K562 (cell line): ENCODE data around the gene PANX1. TPM values are rescaled to one million over a fixed set of nuclear protein-coding genes. Genes with fewer than 3 reads are reported as not detected.
A peak's percentile ranks its signal among the peaks of the same experiment; 100 is the strongest.

Experiments
- ATAC-seq: fragments of 200-7000 bp; cut with Tn5 transposase; 3 replicates; pipeline ENCODE4 v1.9.1; 2020; ENCODE audit warnings: moderate library complexity
- BruUV-seq: library from RNA; stranded (reverse); fragments of 400-500 nt; replicated peaks from 2 replicates; lab custom pipeline; 2021; lab: Mats Ljungman, UMichigan
- CTCF ChIA-PET: fragments of 300-600 bp; formaldehyde crosslinking; extraction: SDS; loops from one replicate; lab custom pipeline; 2021; ENCODE audit warnings: low intra/inter-chr PET ratio; lab: Yijun Ruan, JAX
- POLR2A ChIA-PET: fragments of 300-600, 350-650 bp; sonication (Branson Sonifier 250); formaldehyde crosslinking; extraction: SDS; loops from one replicate; lab custom pipeline; 2021; ENCODE audit warnings: antibody characterized with exemption, inconsistent platforms; lab: Yijun Ruan, JAX
- DNase-seq, 4 experiments: peaks; one replicate each; pipeline versions ENCODE4 v3.0.0 to v3.0.0-alpha.2; 2011 to 2018; ENCODE audit warnings: low spot score in 3 of 4, mixed read lengths in 3 of 4; ENCODE audit errors: extremely low read depth in 1 of 4
- FAIRE-seq: peaks from 2 replicates; lab custom pipeline; 2011; peaks lifted over from hg19 to GRCh38; lab: Jason Lieb, UNC
- H2AFZ ChIP-seq: 2 replicates; pipeline ENCODE4 v1.6.0; 2011; ENCODE audit warnings: low read depth, low read length, control low read depth, inconsistent platforms
- H3K27ac ChIP-seq: fragments of 200-600 bp; 3 replicates; pipeline ENCODE4 v1.8.0; 2011; ENCODE audit warnings: low read depth, mild to moderate bottlenecking, control low read depth, inconsistent platforms, low read length, moderate library complexity, mixed read lengths; ENCODE audit errors: extremely low read depth
- H3K27me3 ChIP-seq, 2 experiments: fragments of 300-600 bp in 1 of 2; 2 replicates in 1 of 2; 3 replicates in 1 of 2; pipeline versions ENCODE4 v1.6.0 to v1.8.0; 2011; ENCODE audit warnings: inconsistent platforms in 2 of 2, low read length in 2 of 2, mild to moderate bottlenecking in 1 of 2, mixed read lengths in 1 of 2, moderate library complexity in 1 of 2; ENCODE audit not compliant: control insufficient read depth in 2 of 2, insufficient read depth in 2 of 2
- H3K36me3 ChIP-seq: fragments of 300-600 bp; 3 replicates; pipeline ENCODE4 v1.8.0; 2011; ENCODE audit warnings: mild to moderate bottlenecking, low read length, inconsistent platforms; ENCODE audit not compliant: control insufficient read depth, insufficient read depth
- H3K4me1 ChIP-seq, 2 experiments: fragments of 200-600 bp in 1 of 2; replicated peaks in 1 of 2; 2 replicates in 1 of 2; 3 replicates in 1 of 2; pipeline versions ENCODE4 v1.5.1 to v1.8.0; 2011; ENCODE audit warnings: inconsistent platforms in 2 of 2, low read length in 2 of 2, mild to moderate bottlenecking in 1 of 2, mixed read lengths in 1 of 2, moderate library complexity in 1 of 2; ENCODE audit not compliant: control insufficient read depth in 2 of 2, insufficient read depth in 2 of 2
- H3K4me2 ChIP-seq: 2 replicates; pipeline ENCODE4 v1.6.1; 2011; ENCODE audit warnings: low read length, control low read depth, inconsistent platforms, mixed read lengths; ENCODE audit not compliant: insufficient read depth
- H3K4me3 ChIP-seq: fragments of 200-600 bp; sonication (generic), shearing (Covaris generic); 2 replicates; pipeline ENCODE4 v1.5.1; 2016; ENCODE audit warnings: control low read depth, inconsistent platforms
- H3K79me2 ChIP-seq: fragments of 200-600 bp; 3 replicates; pipeline ENCODE4 v1.8.0; 2011; ENCODE audit warnings: low read length, inconsistent platforms; ENCODE audit not compliant: control insufficient read depth, insufficient read depth
- H3K9ac ChIP-seq, 2 experiments: 2 replicates each; pipeline versions ENCODE4 v1.6.0 to v1.6.1; 2011; ENCODE audit warnings: low read depth in 2 of 2, low read length in 2 of 2, control low read depth in 1 of 2, inconsistent platforms in 1 of 2, mild to moderate bottlenecking in 1 of 2, mixed read lengths in 1 of 2; ENCODE audit not compliant: insufficient read depth in 1 of 2
- H3K9me1 ChIP-seq: one replicate; pipeline ENCODE4 v1.6.0; 2011; ENCODE audit warnings: inconsistent platforms, mild to moderate bottlenecking, low read length, moderate library complexity; ENCODE audit not compliant: control insufficient read depth, insufficient read depth
- H3K9me3 ChIP-seq: replicated peaks from 2 replicates; pipeline ENCODE4 v1.5.1; 2011; ENCODE audit warnings: low read depth, low read length, inconsistent platforms; ENCODE audit not compliant: control insufficient read depth, insufficient read depth
- H4K20me1 ChIP-seq: replicated peaks from 2 replicates; pipeline ENCODE4 v1.6.1; 2011; ENCODE audit warnings: low read length, inconsistent platforms, mixed read lengths; ENCODE audit not compliant: control insufficient read depth, insufficient read depth
- BHLHE40 ChIP-seq: IDR thresholded peaks from 2 replicates; pipeline ENCODE4 v1.6.1; 2011; ENCODE audit warnings: low read length, improper control_type of control experiment
- CEBPG ChIP-seq, 3 experiments: fragments of 200-800 bp in 1 of 3; sonication (Bioruptor generic) in 1 of 3; sonication (generic) in 1 of 3; formaldehyde crosslinking in 1 of 3; IDR thresholded peaks in 2 of 3; conservative IDR thresholded peaks in 1 of 3; 2 replicates each; pipeline versions ENCODE4 v1.6.1 to v1.8.0; 2016 to 2022; ENCODE audit warnings: missing compliant biosample characterization in 2 of 3, missing genetic modification characterization in 2 of 3, mild to moderate bottlenecking in 1 of 3, missing genetic modification reagents in 1 of 3
- CTBP1 ChIP-seq: fragments of 450-650 bp; IDR thresholded peaks from 2 replicates; pipeline ENCODE4 v1.6.1; 2016; ENCODE audit warnings: borderline replicate concordance
- DNMT1 ChIP-seq: fragments of 450-650 bp; IDR thresholded peaks from 2 replicates; pipeline ENCODE4 v1.6.1; 2016; ENCODE audit warnings: antibody characterized with exemption, mild to moderate bottlenecking
- ELF2 ChIP-seq: fragments of 250-450 bp; sonication (Bioruptor Pico); IDR thresholded peaks from 2 replicates; pipeline ENCODE4 v1.5.0; 2021; ENCODE audit warnings: mild to moderate bottlenecking
- KLF10 ChIP-seq: fragments of 250-450 bp; sonication (Bioruptor Pico); IDR thresholded peaks from 2 replicates; pipeline ENCODE4 v1.6.1; 2021; ENCODE audit warnings: matching md5 sums
- PCBP2 ChIP-seq: fragments of 200-400 bp; formaldehyde crosslinking; IDR thresholded peaks from 2 replicates; pipeline ENCODE4 v1.6.1; 2018; ENCODE audit warnings: low read length, low read depth, mild to moderate bottlenecking, moderate library complexity; ENCODE audit not compliant: poor library complexity, severe bottlenecking
- RBBP5 ChIP-seq: fragments of 200-600 bp; sonication (generic); IDR thresholded peaks from 2 replicates; pipeline ENCODE4 v1.6.1; 2012; ENCODE audit warnings: borderline replicate concordance, mild to moderate bottlenecking, low read length, control low read depth, inconsistent platforms; ENCODE audit not compliant: insufficient read depth, poor library complexity, severe bottlenecking
- SMAD2 ChIP-seq: fragments of 150-350 bp; IDR thresholded peaks from 2 replicates; pipeline ENCODE4 v1.6.1; 2014; ENCODE audit warnings: low read depth, mild to moderate bottlenecking, low read length
- TEAD4 ChIP-seq, 2 experiments: sonication (generic) in 1 of 2; formaldehyde crosslinking in 1 of 2; IDR thresholded peaks; 2 replicates each; pipeline versions ENCODE4 v1.6.1 to v1.8.0; 2012 to 2022; ENCODE audit warnings: borderline replicate concordance in 1 of 2, inconsistent platforms in 1 of 2, low read length in 1 of 2, mild to moderate bottlenecking in 1 of 2, missing genetic modification reagents in 1 of 2
- XRCC4 ChIP-seq: IDR thresholded peaks from one replicate; pipeline ENCODE4 v1.6.1; 2011; ENCODE audit not compliant: insufficient read depth, insufficient read length; ENCODE audit errors: extremely low read depth
- ZBTB7A ChIP-seq: IDR thresholded peaks from 2 replicates; pipeline ENCODE4 v1.6.1; 2011; ENCODE audit warnings: low read depth, mild to moderate bottlenecking, low read length, moderate library complexity, borderline replicate concordance; ENCODE audit not compliant: control insufficient read depth
- ZKSCAN1 ChIP-seq: fragments of 150-350 bp; IDR thresholded peaks from 2 replicates; pipeline ENCODE4 v1.6.1; 2016; ENCODE audit warnings: low read depth, low read length
- ZNF445 ChIP-seq: fragments of 250-450 bp; sonication (Bioruptor Pico); IDR thresholded peaks from 2 replicates; pipeline ENCODE4 v1.4.0; 2020; ENCODE audit warnings: low read depth, mild to moderate bottlenecking, moderate library complexity
- ZNF780A ChIP-seq: fragments of 250-450 bp; sonication (Bioruptor Pico); IDR thresholded peaks from 2 replicates; pipeline ENCODE4 v1.5.0; 2021; ENCODE audit warnings: mild to moderate bottlenecking
- WGBS: fragments of 100-300 bp; shearing (Covaris generic); methylation state at CpG from one replicate; pipeline ENCODE4 v1.1.6; 2016; ENCODE audit warnings: low coverage, mixed read lengths; ENCODE audit not compliant: insufficient coverage; ENCODE audit errors: missing lambda C conversion rate; 5-methylcytosine and 5-hydroxymethylcytosine counted together
- in situ Hi-C: fragments of 300-500 bp; cut with MboI; formaldehyde crosslinking; loops from 4 replicates; pipeline ENCODE4 v1.15.0; 2018; ENCODE audit warnings: inconsistent platforms, mixed read lengths
- intact Hi-C: fragments of 100-400 bp; cut with micrococcal nuclease; formaldehyde crosslinking; loops from 2 replicates; pipeline ENCODE4 v1.14.2; 2022
- polyA plus RNA-seq, 8 experiments: library from polyadenylated mRNA; depleted of rRNA in 4 of 8; stranded (reverse) in 5 of 8; unstranded in 3 of 8; fragments of >200 nt; fragmentation: Nextera tagmentation in 2 of 8; fragmentation: Illumina TruSeq in 1 of 8; extraction: Ambion mirVana in 2 of 8; extraction: Trizol in 1 of 8; gene quantifications; 2 replicates each; pipeline versions ENCODE4 v1.2.1 to v1.2.3, GENCODE V29; 2011 to 2014; ENCODE audit warnings: inconsistent platforms in 1 of 8, missing spikeins in 1 of 8
- total RNA-seq, 7 experiments: library from RNA; depleted of rRNA in 6 of 7; stranded (reverse); fragments of >200 nt in 6 of 7; fragmentation: Illumina TruSeq in 2 of 7; extraction: Trizol in 2 of 7; gene quantifications; 2 replicates each; pipeline versions ENCODE4 v1.2.1 to v1.2.3, GENCODE V29; 2011 to 2021; ENCODE audit warnings: low replicate concordance in 1 of 7
- TF ChIP-seq, protein P1 (sequence below): fragments of 250-450 bp; sonication (Bioruptor Pico); IDR thresholded peaks from 2 replicates; pipeline ENCODE4 v1.4.0; 2020; ENCODE audit warnings: mild to moderate bottlenecking, moderate library complexity, borderline replicate concordance

Gene PANX1
- total and polyA plus RNA-seq, 9 of the 15 experiments (the other 6 are each of a cell fraction or from before 2014, with no cell fraction given), result 1.9 to 14.8 (median 10.1) TPM

DNA sequence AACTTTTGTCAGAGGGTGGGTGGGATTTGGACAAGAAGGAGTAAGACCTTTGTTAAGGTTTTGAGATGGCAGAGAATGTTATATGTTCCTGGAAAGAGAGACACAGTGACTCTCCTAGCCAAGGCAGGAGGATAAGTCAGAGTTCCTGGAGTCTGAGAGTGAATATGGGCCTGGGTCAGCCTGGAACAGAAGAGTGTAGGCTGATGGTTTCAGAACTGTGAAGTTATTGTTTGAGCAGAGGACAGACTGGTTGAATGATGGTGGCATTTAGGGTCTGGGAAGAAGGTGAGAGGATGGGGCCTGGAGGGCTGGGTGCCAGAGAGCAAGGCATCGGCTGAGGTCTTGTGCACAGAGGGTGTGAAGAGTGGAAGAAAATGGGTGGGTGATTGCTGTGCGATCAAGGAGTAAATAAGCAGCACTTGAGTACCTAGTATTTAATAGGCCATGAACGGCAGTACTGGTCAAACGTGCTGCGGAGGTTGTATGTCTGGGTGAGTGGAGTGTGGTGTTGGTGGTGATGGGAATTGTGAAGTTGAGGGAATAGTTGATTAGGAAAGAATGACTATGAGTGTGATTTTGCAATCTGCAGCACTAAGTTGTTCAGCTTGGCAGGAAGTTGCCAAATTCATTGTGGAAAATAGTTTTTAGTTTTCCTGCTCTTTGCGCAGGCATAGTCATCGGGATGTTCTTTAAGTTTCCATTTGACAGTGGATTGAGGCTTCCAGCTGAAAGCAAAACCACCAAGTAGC is 1.8 kb downstream of the PANX1 start (continued):
- TF ChIP-seq RBBP5, result peak; percentile 10
- no peak for TF ChIP-seq ELF2 (CRISPR knock-in tag)
- TF ChIP-seq CEBPG (CRISPR knock-in tag; IDR thresholded peaks at IDR 0.05), result no peak
- 0 out of 4 replicates have a peak, but pooled peaks have one; percentile 25 to 35 for TF ChIP-seq CEBPG (tag; conservative IDR thresholded peaks at IDR 0.05 in 1 of 2, IDR thresholded peaks at IDR 0.05 in 1 of 2)
- no peak for TF ChIP-seq SMAD2
- TF ChIP-seq CTBP1, result no peak

DNA sequence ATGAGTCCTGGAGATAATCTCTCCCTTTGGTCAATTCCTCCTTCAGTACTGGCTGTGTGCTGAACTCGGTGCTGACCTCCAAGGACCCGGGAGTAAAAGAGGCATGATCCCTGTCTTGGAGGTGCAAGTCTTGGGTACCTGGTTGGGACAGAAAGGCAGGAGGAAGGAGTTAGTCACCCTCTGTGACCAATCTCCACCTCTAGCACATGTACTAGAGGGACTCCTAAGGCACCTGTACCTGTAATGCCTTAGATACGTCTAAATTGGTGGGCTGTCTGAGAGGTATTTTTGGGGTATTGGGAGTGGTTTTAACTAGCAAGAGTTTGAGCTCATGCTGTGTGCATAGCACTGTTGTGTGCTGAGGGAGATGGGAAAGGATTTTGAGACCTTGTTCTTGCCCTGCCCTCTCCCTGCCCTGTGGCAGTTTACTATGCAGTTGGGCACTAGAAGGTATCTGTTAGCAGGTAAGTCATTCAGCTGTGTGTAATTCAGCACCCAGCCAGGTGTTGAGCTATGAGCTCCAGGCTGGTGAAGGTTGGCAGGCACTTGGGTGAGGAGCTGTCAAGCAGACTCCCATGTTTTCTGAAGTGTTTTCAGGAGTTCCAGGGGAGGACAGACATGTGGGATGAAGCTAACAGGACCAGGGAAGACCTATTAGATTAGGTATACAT is 2.5 kb downstream of the PANX1 start:
- Histone ChIP-seq H3K4me2 (peak overlapping the region; percentile 97), H3K4me1 (peaks cover 43 to 68% of the 10 kb centered on the region in 2 experiments), H2AFZ (no peak overlapping the region), H3K79me2 (peaks cover 70% of the 10 kb centered on the region), H3K36me3 (no peaks in the 10 kb centered on the region; the same call in 2 of the 3 replicates), H3K9ac (peak overlapping the region in 1 of 2 experiments; percentile 8; a peak in 1 of 4 replicates), H3K27ac (no peak overlapping the region), H3K27me3 (no peaks in the 10 kb centered on the region), H3K9me3 (no peaks in the 10 kb centered on the region), H3K4me3 (no peak overlapping the region), H4K20me1 (peaks cover 22% of the 10 kb centered on the region), H3K9me1 (no peaks in the 10 kb centered on the region)
- in situ Hi-C loops, result no loop called here
- intact Hi-C loops, result no loop called here
- BruUV-seq, result no TSS peak
- WGBS, result 3% methylated on average over 3 of the region's 3 CpGs
- ATAC-seq (no peak), DNase-seq (peak in 1 of 4 experiments; percentile 48), FAIRE-seq (peak; percentile 54)
- CTCF ChIA-PET, result no interaction called here
- POLR2A ChIA-PET, result interaction anchor here (0.5 to 1.9 kb wide), 5 partner anchors 9 to 24 kb away, joined by 3 to 8 read pairs (median 3); no protein-coding TSS in a partner anchor
- TF ChIP-seq KLF10 (no peak), DNMT1 (no peak), ZNF780A (CRISPR knock-in tag) (no peak), BHLHE40 (no peak), ZBTB7A (no peak), XRCC4 (no peak), PCBP2 (no peak), TEAD4 (IDR thresholded peaks at IDR 0.05; ENCODE audit: low read length) (peak; percentile 22; the same call in 1 of the 2 replicates), TEAD4 (CRISPR knock-in tag; IDR thresholded peaks at IDR 0.05; ENCODE audit: borderline replicate concordance) (no peak), ZKSCAN1 (no peak), ZNF445 (CRISPR knock-in tag) (no peak)
- TF ChIP-seq, protein P1, sequence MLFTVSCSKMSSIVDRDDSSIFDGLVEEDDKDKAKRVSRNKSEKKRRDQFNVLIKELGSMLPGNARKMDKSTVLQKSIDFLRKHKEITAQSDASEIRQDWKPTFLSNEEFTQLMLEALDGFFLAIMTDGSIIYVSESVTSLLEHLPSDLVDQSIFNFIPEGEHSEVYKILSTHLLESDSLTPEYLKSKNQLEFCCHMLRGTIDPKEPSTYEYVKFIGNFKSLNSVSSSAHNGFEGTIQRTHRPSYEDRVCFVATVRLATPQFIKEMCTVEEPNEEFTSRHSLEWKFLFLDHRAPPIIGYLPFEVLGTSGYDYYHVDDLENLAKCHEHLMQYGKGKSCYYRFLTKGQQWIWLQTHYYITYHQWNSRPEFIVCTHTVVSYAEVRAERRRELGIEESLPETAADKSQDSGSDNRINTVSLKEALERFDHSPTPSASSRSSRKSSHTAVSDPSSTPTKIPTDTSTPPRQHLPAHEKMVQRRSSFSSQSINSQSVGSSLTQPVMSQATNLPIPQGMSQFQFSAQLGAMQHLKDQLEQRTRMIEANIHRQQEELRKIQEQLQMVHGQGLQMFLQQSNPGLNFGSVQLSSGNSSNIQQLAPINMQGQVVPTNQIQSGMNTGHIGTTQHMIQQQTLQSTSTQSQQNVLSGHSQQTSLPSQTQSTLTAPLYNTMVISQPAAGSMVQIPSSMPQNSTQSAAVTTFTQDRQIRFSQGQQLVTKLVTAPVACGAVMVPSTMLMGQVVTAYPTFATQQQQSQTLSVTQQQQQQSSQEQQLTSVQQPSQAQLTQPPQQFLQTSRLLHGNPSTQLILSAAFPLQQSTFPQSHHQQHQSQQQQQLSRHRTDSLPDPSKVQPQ (CRISPR knock-in tag), result no peak
